Skeletal muscle tissue (tissue), 4 donors: ENCODE measurements around the gene LCK. TPM values are rescaled to one million over a fixed set of nuclear protein-coding genes. Genes with fewer than 3 reads are reported as not detected.
"Not testable (repeated sequence)": the region's sequence is repeated elsewhere in the genome, so short reads cannot be mapped to it uniquely, and the experiment has no call there.

Source experiments
- H3K27ac ChIP-seq: one replicate; pipeline ENCODE4 v1.7.0; 2013; ENCODE audit warnings: mild to moderate bottlenecking, low read depth, low read length, inconsistent platforms
- H3K27me3 ChIP-seq, 3 donors: one replicate each; pipeline ENCODE4 v1.7.0; 2013; ENCODE audit warnings: low read length in 3 of 3; ENCODE audit not compliant: control insufficient read depth in 3 of 3, insufficient read depth in 3 of 3
- H3K36me3 ChIP-seq, 3 donors: one replicate each; pipeline ENCODE4 v1.7.0; 2013; ENCODE audit warnings: low read length in 3 of 3; ENCODE audit not compliant: control insufficient read depth in 3 of 3, insufficient read depth in 3 of 3
- H3K4me1 ChIP-seq, 3 donors: one replicate each; pipeline ENCODE4 v1.7.0; 2013; ENCODE audit warnings: low read length in 3 of 3, mild to moderate bottlenecking in 3 of 3; ENCODE audit not compliant: control insufficient read depth in 3 of 3, insufficient read depth in 3 of 3
- H3K4me3 ChIP-seq, 3 donors: one replicate each; pipeline ENCODE4 v1.7.0; 2013; ENCODE audit warnings: low read length in 3 of 3
- H3K9ac ChIP-seq, 3 donors: one replicate each; pipeline ENCODE4 v1.7.0; 2013; ENCODE audit warnings: low read length in 3 of 3, mild to moderate bottlenecking in 3 of 3, moderate library complexity in 2 of 3, low read depth in 1 of 3
- H3K9me3 ChIP-seq, 3 donors: one replicate each; pipeline ENCODE4 v1.7.0; 2013; ENCODE audit warnings: low read length in 3 of 3; ENCODE audit not compliant: control insufficient read depth in 3 of 3
- total RNA-seq: library from RNA; depleted of rRNA; stranded (reverse); fragments of >200 nt; gene quantifications from one replicate; pipeline ENCODE4 v1.2.3, GENCODE V29; 2014
- donor health status: Osteomylitis.

Gene LCK
- total RNA-seq, 1 donor from 2014 or later = 2.1 TPM

- Histone ChIP-seq H3K4me3 (peak within 1 kb of the TSS; percentile 73 to 91 (median 80)), H3K4me1 (peaks cover 3 to 12% (median 7%) of the 10 kb centered on the region in 3 donors), H3K27me3 (no peaks in the 10 kb centered on the region), H3K36me3 (no peaks in the 10 kb centered on the region), H3K9me3 (no peaks in the 10 kb centered on the region), H3K27ac (peak within 1 kb of the TSS; percentile 69), H3K9ac (peak within 1 kb of the TSS; percentile 73 to 87 (median 82))
These were observed 40.9 kb downstream of the LCK start, which contains the start of gene HDAC1 for GRCh38 chr1:32291708-32292538. TSS of gene HDAC1 (plus strand) at chr1:32292083. CDS start at chr1:32292170, 87 bp downstream.

GRCh38 chr1:32298211-32298610 is 47.1 kb downstream of the LCK start:
- not testable (repeated sequence) for H3K9me3 ChIP-seq, H3K9ac ChIP-seq, H3K27me3 ChIP-seq, H3K36me3 ChIP-seq, H3K27ac ChIP-seq, H3K4me3 ChIP-seq, H3K4me1 ChIP-seq

GRCh38 chr1:32299327-32299726 is 48.3 kb downstream of the LCK start:
- H3K9ac ChIP-seq = no peak overlapping the region
- H3K36me3 ChIP-seq = peaks cover 12 to 16% (median 12%) of the 10 kb centered on the region in 3 donors
- no peak overlapping the region for H3K27ac ChIP-seq
- no peaks in the 10 kb centered on the region for H3K9me3 ChIP-seq
- H3K4me3 ChIP-seq = no peak overlapping the region
- H3K4me1 ChIP-seq = no peaks in the 10 kb centered on the region
- H3K27me3 ChIP-seq = no peaks in the 10 kb centered on the region

- Histone ChIP-seq H3K9ac (no peak overlapping the region), H3K9me3 (no peaks in the 10 kb centered on the region), H3K4me1 (no peaks in the 10 kb centered on the region), H3K36me3 (peaks cover 12 to 19% (median 12%) of the 10 kb centered on the region in 3 donors), H3K27ac (no peak overlapping the region), H3K27me3 (no peaks in the 10 kb centered on the region), H3K4me3 (no peak overlapping the region)
These were observed 52.3 kb downstream of the LCK start for GRCh38 chr1:32303358-32303757.

- peaks cover 12 to 19% (median 12%) of the 10 kb centered on the region in 3 donors for H3K36me3 ChIP-seq
- H3K27me3 ChIP-seq = no peaks in the 10 kb centered on the region
- H3K4me1 ChIP-seq = no peaks in the 10 kb centered on the region
- H3K27ac ChIP-seq = no peak overlapping the region
- H3K9ac ChIP-seq = no peak overlapping the region
- no peaks in the 10 kb centered on the region for H3K9me3 ChIP-seq
- no peak overlapping the region for H3K4me3 ChIP-seq
These were observed 53.0 kb downstream of the LCK start for GRCh38 chr1:32303997-32304622.

GRCh38 chr1:32305310-32305709 is 54.2 kb downstream of the LCK start:
- peaks cover 0 to 4% (median 0%) of the 10 kb centered on the region in 3 donors for H3K4me1 ChIP-seq
- H3K9ac ChIP-seq = no peak overlapping the region
- peaks cover 12 to 19% (median 12%) of the 10 kb centered on the region in 3 donors for H3K36me3 ChIP-seq
- no peaks in the 10 kb centered on the region for H3K9me3 ChIP-seq
- H3K27me3 ChIP-seq = no peaks in the 10 kb centered on the region
- H3K4me3 ChIP-seq = no peak overlapping the region
- no peak overlapping the region for H3K27ac ChIP-seq

GRCh38 chr1:32307324-32307723 is 56.3 kb downstream of the LCK start:
- no peak overlapping the region for H3K9ac ChIP-seq
- peaks cover 12 to 19% (median 12%) of the 10 kb centered on the region in 3 donors for H3K36me3 ChIP-seq
- H3K27ac ChIP-seq = no peak overlapping the region
- no peaks in the 10 kb centered on the region for H3K9me3 ChIP-seq
- H3K27me3 ChIP-seq = no peaks in the 10 kb centered on the region
- peaks cover 0 to 8% (median 0%) of the 10 kb centered on the region in 3 donors for H3K4me1 ChIP-seq
- no peak overlapping the region for H3K4me3 ChIP-seq

- no peak overlapping the region for H3K9ac ChIP-seq
- no peaks in the 10 kb centered on the region for H3K27me3 ChIP-seq
- H3K9me3 ChIP-seq = no peaks in the 10 kb centered on the region
- H3K36me3 ChIP-seq = peaks cover 0 to 3% (median 0%) of the 10 kb centered on the region in 3 donors
- H3K4me1 ChIP-seq = peaks cover 0 to 8% (median 0%) of the 10 kb centered on the region in 3 donors
- no peak overlapping the region for H3K4me3 ChIP-seq
- H3K27ac ChIP-seq = no peak overlapping the region
These were observed 58.9 kb downstream of the LCK start for GRCh38 chr1:32309960-32310359.

GRCh38 chr1:32311709-32312393 is 60.8 kb downstream of the LCK start:
- Histone ChIP-seq H3K9ac (no peak overlapping the region), H3K9me3 (no peaks in the 10 kb centered on the region), H3K4me1 (peaks cover 0 to 8% (median 0%) of the 10 kb centered on the region in 3 donors), H3K4me3 (no peak overlapping the region), H3K36me3 (no peaks in the 10 kb centered on the region), H3K27ac (no peak overlapping the region), H3K27me3 (no peaks in the 10 kb centered on the region)
